HEK293T (cell line): ENCODE measurements around the gene ATG9B.

Experiments used
- BHLHE40 ChIP-seq: fragments of 450-650 bp; IDR thresholded peaks from 2 replicates; pipeline ENCODE4 v1.6.1; 2016; ENCODE audit warnings: mild to moderate bottlenecking, moderate library complexity, borderline replicate concordance
- ELF4 ChIP-seq: fragments of 450-650 bp; IDR thresholded peaks from 2 replicates; pipeline ENCODE4 v1.6.1; 2017; ENCODE audit warnings: antibody characterized with exemption
- LEF1 ChIP-seq: fragments of 450-650 bp; IDR thresholded peaks from 2 replicates; pipeline ENCODE4 v1.6.1; 2017; ENCODE audit warnings: mild to moderate bottlenecking, borderline replicate concordance
- SP1 ChIP-seq: fragments of 450-650 bp; IDR thresholded peaks from 2 replicates; pipeline ENCODE4 v1.6.1; 2017
- TARDBP ChIP-seq: fragments of 450-650 bp; IDR thresholded peaks from 2 replicates; pipeline ENCODE4 v1.6.1; 2016

- TF ChIP-seq BHLHE40 (no peak), ELF4 (no peak), TARDBP (no peak), SP1 (no peak), LEF1 (no peak)
These were observed 33.3 kb upstream of the ATG9B start, which contains the start of gene CDK5 for GRCh38 chr7:151057506-151057988.
